NCI-H2171 treated with DMSO at 0.1 percent for 48 hours (cell line): ENCODE measurements around the gene SPOUT1.
"Not testable (repeated sequence)": the region's sequence is repeated elsewhere in the genome, so short reads cannot be mapped to it uniquely, and the experiment has no call there.

Experiments
- DNase-seq: peaks from one replicate; lab custom pipeline; 2025; lab: John Stamatoyannopoulos, UW

SPOUT1 gene

DNA sequence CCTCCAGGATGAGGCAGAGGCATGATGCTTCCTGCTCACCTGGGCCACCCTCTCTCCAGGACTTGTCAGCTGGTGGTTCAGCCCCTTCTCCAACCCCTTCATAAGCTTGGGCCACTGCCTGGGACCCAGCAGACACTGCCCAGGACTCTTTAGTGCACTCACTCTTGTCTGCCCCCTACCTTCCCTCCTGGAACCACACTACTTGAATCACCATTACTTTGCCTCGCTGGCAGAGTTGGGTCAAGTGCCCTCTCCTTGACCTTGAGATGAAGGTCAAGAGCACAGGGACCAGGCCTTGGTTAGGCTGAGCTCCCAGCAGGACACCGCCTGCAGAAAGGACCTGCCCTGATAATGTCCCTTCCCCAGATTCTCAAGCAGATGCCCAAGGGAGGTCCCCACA, 19.8 kb downstream of the SPOUT1 start:
- DNase-seq: no peak

GRCh38 chr9:128809036-128809599, 20.5 kb downstream of the SPOUT1 start:
- no peak for DNase-seq

GRCh38 chr9:128808543-128808942, 21.1 kb downstream of the SPOUT1 start:
- DNase-seq: no peak

GRCh38 chr9:128807827-128808226, 21.8 kb downstream of the SPOUT1 start:
- no peak for DNase-seq

DNA sequence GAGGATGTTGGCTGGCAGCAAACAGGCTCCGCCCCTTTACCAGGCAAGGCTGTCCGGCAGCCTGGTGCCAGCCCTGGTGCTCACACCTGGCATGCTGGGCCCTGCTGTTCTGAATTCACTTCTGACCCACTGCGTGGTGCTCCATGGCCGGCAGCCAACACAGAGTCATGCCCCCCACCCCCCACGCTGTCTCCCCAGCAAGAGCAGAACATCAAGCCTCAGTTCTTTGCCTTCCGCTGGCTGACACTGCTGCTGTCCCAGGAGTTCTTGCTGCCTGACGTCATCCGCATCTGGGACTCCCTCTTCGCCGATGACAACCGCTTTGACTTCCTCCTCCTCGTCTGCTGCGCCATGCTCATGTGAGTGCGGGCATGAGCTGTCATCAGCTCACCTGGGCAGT, 23.9 kb downstream of the SPOUT1 start:
- DNase-seq: no peak

DNA sequence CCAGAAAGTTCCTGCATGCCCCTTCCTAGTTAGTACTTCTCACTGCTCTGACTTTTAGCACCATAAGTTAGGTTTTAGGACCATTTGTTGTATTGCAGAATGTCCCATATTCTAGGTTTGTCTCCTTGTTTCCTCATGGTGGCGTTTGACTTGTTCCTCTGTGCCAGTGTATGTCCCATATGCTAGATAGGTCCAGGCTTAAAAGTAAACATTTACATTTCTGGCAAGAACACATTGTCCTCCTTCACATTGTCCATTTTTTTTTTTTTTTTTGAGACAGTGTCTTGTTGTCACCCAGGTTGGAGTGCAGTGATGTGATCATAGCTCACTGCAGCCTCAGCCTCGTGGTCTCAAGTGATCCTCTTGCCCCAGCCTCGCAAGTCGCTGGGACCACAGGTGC, 27.1 kb downstream of the SPOUT1 start:
- no peak for DNase-seq

DNA sequence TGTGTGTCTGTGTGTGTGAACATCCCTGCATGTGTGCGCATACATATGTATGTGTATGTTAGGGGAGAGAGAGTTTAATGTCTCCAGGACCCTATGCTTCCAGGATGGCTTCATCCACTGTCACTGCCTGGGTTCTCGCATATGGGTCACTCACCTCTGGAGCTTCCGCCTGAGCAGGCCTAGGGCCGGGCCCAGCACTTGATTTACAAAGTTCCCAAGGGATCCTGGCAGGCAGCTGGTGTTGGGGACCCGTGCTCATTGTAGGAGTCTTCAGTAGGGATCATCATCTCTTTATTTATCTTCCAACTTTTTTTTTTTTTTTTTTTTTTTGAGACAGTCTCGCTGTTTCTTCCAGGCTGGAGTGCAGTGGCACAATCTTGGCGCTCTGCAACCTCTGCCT, 29.5 kb downstream of the SPOUT1 start:
- DNase-seq: no peak

DNA sequence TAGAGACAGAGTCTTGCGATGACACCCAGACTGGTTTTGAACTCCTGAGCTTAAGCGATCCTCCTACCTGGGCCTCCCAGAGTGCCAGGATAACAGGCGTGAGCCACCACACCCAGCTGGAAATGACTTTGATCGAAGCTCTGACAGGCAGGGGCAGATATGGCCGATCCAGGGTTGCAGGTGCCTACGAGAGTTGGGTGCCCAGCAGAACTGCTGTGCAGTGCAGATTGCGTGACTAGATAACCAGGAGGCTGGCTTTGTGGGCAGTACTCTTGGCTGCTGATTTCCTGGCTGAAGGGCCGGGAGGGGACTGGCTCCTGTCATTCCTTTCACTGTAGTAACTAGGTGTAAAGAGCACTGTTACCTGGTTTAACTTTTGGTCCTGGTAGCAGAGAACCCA, 30.7 kb downstream of the SPOUT1 start:
- no peak for DNase-seq

GRCh38 chr9:128794961-128795360, 34.6 kb downstream of the SPOUT1 start:
- DNase-seq: not testable (repeated sequence)

DNA sequence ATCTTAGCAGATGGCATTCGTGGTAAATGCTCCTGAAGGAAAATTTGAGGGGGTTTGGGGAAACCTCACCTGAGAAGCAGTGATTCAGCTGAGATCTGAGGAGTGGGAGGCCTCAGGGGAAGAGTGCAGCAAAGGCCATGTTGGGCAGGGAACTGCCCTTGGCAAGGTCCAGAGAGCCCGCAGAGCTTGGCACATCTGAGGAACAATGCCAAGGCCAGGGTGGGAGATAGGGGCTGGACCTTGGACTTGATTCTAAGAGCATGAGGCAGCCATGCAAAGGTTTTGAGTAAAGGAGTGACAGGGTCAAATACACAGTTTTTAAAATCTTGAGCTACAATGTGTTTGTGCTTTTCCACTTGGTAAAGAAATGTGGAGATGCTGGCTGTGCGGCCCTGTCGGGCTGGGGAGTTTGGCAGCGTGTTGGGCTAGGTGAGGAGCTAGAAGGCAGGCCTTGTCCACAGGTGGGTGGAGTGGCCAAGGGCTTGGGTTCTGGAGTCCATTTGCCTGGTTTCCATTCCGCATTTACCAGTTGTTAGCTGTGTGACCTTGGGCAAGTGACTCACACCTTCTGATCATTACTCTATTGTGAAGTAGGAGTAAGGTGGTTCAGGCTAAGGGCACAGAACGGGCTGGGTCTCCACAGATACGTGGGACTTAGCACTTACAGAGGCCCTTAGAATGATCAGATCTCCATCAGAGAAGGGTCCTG, 36.5 kb downstream of the SPOUT1 start:
- DNase-seq: no peak

DNA sequence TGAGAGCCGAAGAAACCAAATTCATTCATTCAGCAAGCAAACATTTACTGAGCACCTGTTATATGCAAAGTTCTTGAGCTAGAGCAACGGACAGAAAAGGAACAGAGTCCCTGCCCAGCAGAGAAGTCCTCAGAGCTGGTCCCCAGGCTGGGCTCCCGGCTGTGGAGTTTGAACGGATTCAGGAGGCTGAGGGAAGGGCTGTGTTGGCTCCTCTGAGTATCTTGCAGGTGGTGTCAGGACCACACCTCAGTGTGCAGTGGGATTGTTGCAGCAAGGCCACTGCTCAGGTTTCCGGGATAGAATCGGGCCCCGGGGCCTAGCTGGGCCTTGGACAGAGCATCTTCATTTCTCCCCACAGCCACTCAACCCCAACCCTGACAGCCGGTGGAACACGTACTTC, 37.5 kb downstream of the SPOUT1 start:
- no peak for DNase-seq

DNA sequence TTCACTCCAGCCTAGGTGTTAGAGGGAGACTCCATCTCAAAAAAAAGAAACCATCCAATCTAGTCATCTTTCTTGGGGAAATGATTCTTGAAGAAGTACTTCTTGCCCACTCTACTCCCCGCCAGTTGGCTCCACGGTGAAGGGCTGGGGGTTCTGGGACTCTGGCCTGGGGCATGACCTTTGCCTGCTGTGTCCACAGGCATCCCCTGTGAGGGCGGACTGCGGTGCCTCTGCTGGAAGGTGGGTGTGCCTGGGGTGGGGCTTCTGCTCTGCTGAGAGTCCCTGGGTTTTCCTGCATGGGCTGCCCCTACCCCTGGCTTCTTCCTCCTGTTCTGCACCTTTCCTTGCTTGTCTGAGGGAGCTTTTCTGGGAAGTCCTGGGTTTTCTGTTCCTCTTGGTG, 39.1 kb downstream of the SPOUT1 start:
- no peak for DNase-seq

DNA sequence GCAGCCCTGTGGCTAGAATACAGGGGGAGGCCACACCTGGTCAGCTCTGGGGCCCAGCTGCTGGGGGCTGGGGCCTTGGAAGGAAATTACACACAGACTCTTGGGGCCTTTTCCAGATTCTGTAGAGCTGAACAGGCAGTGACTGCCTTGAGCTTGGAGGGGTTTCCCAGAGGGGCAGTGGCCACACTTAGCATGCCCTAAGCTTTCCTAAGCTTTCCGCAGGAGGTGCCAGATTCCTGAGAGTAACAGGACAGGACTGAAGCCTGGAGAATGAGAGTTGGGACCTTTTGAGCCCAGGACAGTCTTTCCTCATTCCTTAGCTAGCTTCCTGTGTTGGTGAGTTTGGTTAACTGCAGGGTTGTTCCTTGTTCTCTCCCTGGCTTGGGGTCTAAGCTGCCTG, 41.1 kb downstream of the SPOUT1 start:
- no peak for DNase-seq

DNA sequence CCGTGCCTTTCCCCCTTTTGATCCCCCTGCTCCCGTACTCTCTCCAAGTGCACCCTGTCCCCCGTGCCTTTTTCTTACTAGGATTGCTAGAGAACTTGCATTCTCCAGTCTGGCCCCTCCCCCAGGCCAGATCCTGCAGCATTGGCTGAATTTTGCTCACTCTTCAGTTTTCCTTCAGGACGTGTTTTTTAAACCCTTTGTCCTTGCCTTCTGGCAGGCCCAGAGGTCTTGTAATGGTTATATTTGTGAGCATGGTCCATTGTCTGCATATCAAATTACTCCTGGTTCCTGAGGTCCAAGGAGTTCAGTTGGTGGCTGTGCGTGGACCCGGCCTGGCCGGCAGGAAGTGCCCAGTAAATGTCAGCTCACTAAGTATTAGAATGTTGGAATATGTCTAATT, 41.9 kb downstream of the SPOUT1 start:
- no peak for DNase-seq

GRCh38 chr9:128786681-128787601, 42.7 kb downstream of the SPOUT1 start, which contains the start of gene TBC1D13:
TSS of gene TBC1D13 (plus strand) at chr9:128787253. CDS start at chr9:128787354, 101 bp downstream.
- DNase-seq: peak; percentile 93

- no peak for DNase-seq
These were observed 44.2 kb downstream of the SPOUT1 start for GRCh38 chr9:128785427-128785826.

- no peak for DNase-seq
These were observed 46.9 kb downstream of the SPOUT1 start for GRCh38 chr9:128782669-128783068.

DNA sequence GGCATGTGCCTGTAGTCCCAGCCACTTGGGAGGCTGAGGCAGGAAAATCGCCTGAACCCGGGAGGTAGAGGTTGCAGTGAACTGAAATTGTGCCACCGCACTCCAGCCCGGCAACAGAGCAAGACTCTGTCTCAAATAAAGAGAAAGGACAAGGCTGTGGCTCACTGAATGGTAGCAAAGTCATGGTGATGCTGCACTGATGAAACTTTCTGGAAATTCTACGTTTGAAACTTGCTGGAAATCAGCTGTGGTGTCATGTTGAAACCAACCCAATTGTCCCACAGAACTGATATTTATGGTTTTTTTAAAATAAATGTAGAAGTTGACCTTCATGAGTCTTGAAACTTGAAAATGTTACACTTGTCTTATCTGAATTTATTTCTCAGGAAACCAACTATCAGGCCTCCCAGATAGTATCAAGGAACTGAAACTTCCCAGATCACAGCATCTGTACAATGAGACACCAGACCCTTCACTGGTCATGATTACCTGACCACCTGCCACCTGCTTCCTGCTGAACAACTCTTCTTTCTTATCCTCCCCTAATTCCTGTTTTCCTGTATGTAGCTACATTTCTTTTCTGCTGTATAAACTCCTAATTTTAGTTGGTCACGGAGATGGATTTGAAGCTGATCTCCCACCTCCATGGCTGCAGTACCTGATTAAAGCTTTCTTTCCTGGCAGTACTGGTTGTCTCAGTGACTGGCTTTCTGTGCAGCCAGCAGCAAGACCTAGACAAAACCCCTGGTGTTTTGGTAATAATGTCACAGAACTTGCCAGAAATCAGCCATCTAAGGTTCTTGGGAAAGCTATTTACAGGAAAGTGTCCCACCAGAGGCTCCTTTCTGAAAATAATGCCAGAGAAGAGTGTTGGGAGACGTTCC, 48.2 kb downstream of the SPOUT1 start:
- no peak for DNase-seq

DNA sequence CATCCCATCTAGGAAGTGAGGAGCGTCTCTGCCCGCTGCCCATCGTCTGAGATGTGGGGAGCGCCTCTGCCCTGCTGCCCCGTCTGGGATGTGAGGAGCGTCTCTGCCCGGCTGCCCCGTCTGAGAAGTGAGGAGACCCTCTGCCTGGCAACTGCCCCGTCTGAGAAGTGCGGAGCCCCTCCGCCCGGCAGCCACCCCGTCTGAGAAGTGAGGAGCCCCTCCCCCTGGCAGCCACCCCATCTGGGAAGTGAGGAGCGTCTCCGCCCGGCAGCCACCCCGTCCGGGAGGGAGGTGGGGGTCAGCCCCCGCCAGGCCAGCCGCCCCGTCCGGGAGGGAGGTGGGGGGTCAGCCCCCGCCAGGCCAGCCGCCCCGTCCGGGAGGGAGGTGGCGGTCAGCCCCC, 49.5 kb downstream of the SPOUT1 start:
- not testable (repeated sequence) for DNase-seq

GRCh38 chr9:128774804-128775203, 54.8 kb downstream of the SPOUT1 start:
- no peak for DNase-seq

- no peak for DNase-seq
These were observed 56.5 kb downstream of the SPOUT1 start for GRCh38 chr9:128773049-128773448.
